Measurements from ENCODE around the gene BTBD16.

The BTBD16 gene

GRCh38 chr10:122248356-122249302, 22.5 kb upstream of the BTBD16 start:
- DNase-seq (ENCODE audit: low spot score): no peak

GRCh38 chr10:122249303-122249850, 21.7 kb upstream of the BTBD16 start:
- DNase-seq (ENCODE audit: low spot score): no peak

- DNase-seq (ENCODE audit: low spot score): no peak
Observed at GRCh38 chr10:122249991-122250750, 20.9 kb upstream of the BTBD16 start.

GRCh38 chr10:122251459-122252255, 19.4 kb upstream of the BTBD16 start:
- no peak for DNase-seq (ENCODE audit: low spot score)

GRCh38 chr10:122252805-122253204, 18.3 kb upstream of the BTBD16 start:
- no peak for DNase-seq (ENCODE audit: low spot score)

GRCh38 chr10:122253605-122254004, 17.5 kb upstream of the BTBD16 start:
- no peak for DNase-seq (ENCODE audit: low spot score)

GRCh38 chr10:122254831-122255230, 16.3 kb upstream of the BTBD16 start:
- DNase-seq (ENCODE audit: low spot score): no peak

- no peak for DNase-seq (ENCODE audit: low spot score)
Observed at GRCh38 chr10:122255509-122256301, 15.4 kb upstream of the BTBD16 start.

GRCh38 chr10:122257041-122257440, 14.1 kb upstream of the BTBD16 start:
- no peak for DNase-seq (ENCODE audit: low spot score)

GRCh38 chr10:122258136-122259074, 12.7 kb upstream of the BTBD16 start:
- no peak for DNase-seq (ENCODE audit: low spot score)

GRCh38 chr10:122259075-122259466, 12.0 kb upstream of the BTBD16 start:
- DNase-seq (ENCODE audit: low spot score): no peak

GRCh38 chr10:122261584-122261983, 9.5 kb upstream of the BTBD16 start:
- no peak for DNase-seq (ENCODE audit: low spot score)

- DNase-seq (ENCODE audit: low spot score): no peak
Observed at GRCh38 chr10:122263971-122264370, 7.1 kb upstream of the BTBD16 start.

- no peak for DNase-seq (ENCODE audit: low spot score)
Observed at GRCh38 chr10:122264436-122264835, 6.7 kb upstream of the BTBD16 start.

- DNase-seq (ENCODE audit: low spot score): no peak
Observed at GRCh38 chr10:122264931-122265330, 6.2 kb upstream of the BTBD16 start.

- no peak for DNase-seq (ENCODE audit: low spot score)
Observed at GRCh38 chr10:122265896-122266295, 5.2 kb upstream of the BTBD16 start.

- peak; percentile 65 for DNase-seq (ENCODE audit: low spot score)
Observed at GRCh38 chr10:122267849-122268737, 3.0 kb upstream of the BTBD16 start.

- no peak for DNase-seq (ENCODE audit: low spot score)
Observed at GRCh38 chr10:122269059-122269687, 1.9 kb upstream of the BTBD16 start.

Data from germinal center (tissue), 1 donor.